ENCODE results near the gene NIT2. TPM values are rescaled to one million over a fixed set of nuclear protein-coding genes. Genes with fewer than 3 reads are reported as not detected.
A peak's percentile ranks its signal among the peaks of the same experiment; 100 is the strongest.

NIT2 gene
- total and polyA plus RNA-seq, 9 of the 15 experiments (the other 6 are each of a cell fraction or from before 2014, with no cell fraction given), result 11.4 to 62.2 (median 22.1) TPM

GRCh38 chr3:100354850-100355249 lies 20.3 kb downstream of the NIT2 start:
- BruUV-seq (replicated peaks), result no TSS peak
- H3K36me3 ChIP-seq (ENCODE audit: control insufficient read depth, insufficient read depth, low read length), result peaks cover 17% of the 10 kb centered on the region; the same call in 2 of the 3 replicates
- ChIA-PET CTCF (ENCODE audit: low intra/inter-chr PET ratio) (no interaction called here), POLR2A (interaction anchor here (1.0 to 1.6 kb wide), 3 partner anchors 9 to 47 kb away, joined by 3 to 7 read pairs (median 3); partner anchors contain the start of genes LNP1 and TOMM70)
- no peaks in the 10 kb centered on the region for H4K20me1 ChIP-seq (replicated peaks; ENCODE audit: control insufficient read depth, insufficient read depth, low read length)
- no peaks in the 10 kb centered on the region for H3K79me2 ChIP-seq (ENCODE audit: control insufficient read depth, insufficient read depth, low read length)
- intact Hi-C loops (cut with micrococcal nuclease) (no loop called here), in situ Hi-C loops (cut with MboI) (no loop called here)
- FAIRE-seq (no peak), DNase-seq (ENCODE audit: extremely low read depth in 1 of 4, low spot score in 3 of 4) (no peak), ATAC-seq (no peak)
- WGBS (ENCODE audit: insufficient coverage, low coverage, missing lambda C conversion rate), result 83% methylated on average over 3 of the region's 3 CpGs
- no peak overlapping the region for H3K9ac ChIP-seq (ENCODE audit: insufficient read depth in 1 of 2, low read depth in 2 of 2, low read length in 2 of 2)
- TF ChIP-seq ZNF354B (CRISPR knock-in tag; IDR thresholded peaks at IDR 0.05), result no peak
- no peak for TF ChIP-seq ZNF561 (CRISPR knock-in tag; conservative IDR thresholded peaks at IDR 0.05)
- peak; percentile 38; the same call in 1 of the 2 replicates for TF ChIP-seq NFIC (IDR thresholded peaks at IDR 0.05)
- TF ChIP-seq CBFA2T3 (IDR thresholded peaks at IDR 0.05), result peak; percentile 22; the same call in 1 of the 2 replicates
- TF ChIP-seq HMBOX1 (IDR thresholded peaks at IDR 0.05), result 0 out of 2 replicates have a peak, but pooled peaks have one; percentile 36
- TF ChIP-seq TCF3 (CRISPR knock-in tag; IDR thresholded peaks at IDR 0.05), result peak; percentile 21; the same call in 1 of the 2 replicates
- H2AFZ ChIP-seq (ENCODE audit: low read depth, low read length), result no peak overlapping the region
- no peaks in the 10 kb centered on the region for H3K27me3 ChIP-seq (ENCODE audit: control insufficient read depth in 2 of 2, insufficient read depth in 2 of 2, low read length in 2 of 2)
- no peak overlapping the region for H3K4me3 ChIP-seq
- no peak overlapping the region for H3K27ac ChIP-seq (ENCODE audit: extremely low read depth, low read depth, low read length)
- H3K9me3 ChIP-seq (replicated peaks; ENCODE audit: control insufficient read depth, insufficient read depth, low read depth, low read length), result no peaks in the 10 kb centered on the region
- H3K4me2 ChIP-seq (ENCODE audit: insufficient read depth, low read length), result no peak overlapping the region
- H3K4me1 ChIP-seq (replicated peaks in 1 of 2; ENCODE audit: control insufficient read depth in 2 of 2, insufficient read depth in 2 of 2, low read length in 2 of 2), result no peaks in the 10 kb centered on the region; a peak in 2 of 5 replicates
- H3K9me1 ChIP-seq (ENCODE audit: control insufficient read depth, insufficient read depth, low read length), result no peaks in the 10 kb centered on the region
